A549 treated with CpdA at 1 μM for 4 hours (cell line): ENCODE results near the gene SCN3A. TPM values are rescaled to one million over a fixed set of nuclear protein-coding genes. Genes with fewer than 3 reads are reported as not detected.

Experiments
- total RNA-seq: library from RNA; stranded (reverse); fragments of 200-300 nt; extraction: Qiagen RNA extraction; gene quantifications from 5 replicates; pipeline ENCODE4 v1.2.3, GENCODE V29; 2022; ENCODE audit warnings: low read depth

SCN3A gene
- total RNA-seq, result 0.02 to 0.04 TPM (median 0.02 TPM) in 3 of 5 replicates, not detected in the others

GRCh38 chr2:165203689-165204559 lies at the start of gene SCN3A:
Gene SCN3A, minus strand, starts transcription at chr2:165204050. Its CDS starts 27,656 bp downstream, at chr2:165176394.

GRCh38 chr2:165239230-165239629 lies 35.4 kb upstream of the SCN3A start, which contains the start of gene SCN2A:
Gene SCN2A, plus strand, starts transcription at chr2:165239414. Its CDS starts 56,410 bp downstream, at chr2:165295824.

Other genes starting within 250 kb of the SCN3A start
- gene SLC38A11, start 248.5 kb downstream of the SCN3A start, total RNA-seq, result not detected in 5 replicates
- gene SCN2A, start 35.4 kb upstream of the SCN3A start, total RNA-seq, result 0.01 TPM in 1 of 5 replicates, not detected in the others